GM12874 (cell line): ENCODE results near the gene CR2.

Source experiments
- TF ChIP-seq, protein P1 (sequence below): IDR thresholded peaks from 2 replicates; pipeline ENCODE4 v1.5.1; 2011; ENCODE audit warnings: low read depth, mild to moderate bottlenecking, control low read depth, low read length, moderate library complexity; ENCODE audit not compliant: insufficient read depth

Gene CR2

DNA sequence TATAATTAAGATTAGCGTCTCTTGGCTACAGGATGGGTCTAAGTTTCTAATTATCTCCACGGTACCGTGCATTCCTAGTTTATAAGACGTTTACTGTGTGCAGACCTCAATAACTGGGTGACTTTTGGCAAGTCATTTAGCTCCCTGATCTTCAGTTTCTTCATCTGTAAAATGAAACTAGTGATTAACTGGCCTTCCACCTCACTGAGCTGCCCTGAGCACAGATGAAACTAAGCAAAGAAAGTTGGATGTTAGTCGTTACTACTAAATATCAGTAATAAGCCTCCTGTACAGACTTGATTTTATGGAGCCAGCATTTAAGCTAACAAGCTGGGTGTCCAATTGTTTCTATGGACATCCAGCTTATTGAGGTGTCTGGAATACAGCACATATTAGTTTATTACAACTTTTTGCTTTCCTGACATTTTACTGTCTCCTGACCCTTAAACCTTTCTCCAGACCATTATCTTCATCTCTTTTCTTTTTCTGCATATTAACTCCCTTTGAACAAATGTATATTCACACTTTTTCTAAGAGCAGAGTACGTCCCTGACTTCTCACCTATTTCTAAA is 1.1 kb downstream of the CR2 start:
- TF ChIP-seq, protein P1, sequence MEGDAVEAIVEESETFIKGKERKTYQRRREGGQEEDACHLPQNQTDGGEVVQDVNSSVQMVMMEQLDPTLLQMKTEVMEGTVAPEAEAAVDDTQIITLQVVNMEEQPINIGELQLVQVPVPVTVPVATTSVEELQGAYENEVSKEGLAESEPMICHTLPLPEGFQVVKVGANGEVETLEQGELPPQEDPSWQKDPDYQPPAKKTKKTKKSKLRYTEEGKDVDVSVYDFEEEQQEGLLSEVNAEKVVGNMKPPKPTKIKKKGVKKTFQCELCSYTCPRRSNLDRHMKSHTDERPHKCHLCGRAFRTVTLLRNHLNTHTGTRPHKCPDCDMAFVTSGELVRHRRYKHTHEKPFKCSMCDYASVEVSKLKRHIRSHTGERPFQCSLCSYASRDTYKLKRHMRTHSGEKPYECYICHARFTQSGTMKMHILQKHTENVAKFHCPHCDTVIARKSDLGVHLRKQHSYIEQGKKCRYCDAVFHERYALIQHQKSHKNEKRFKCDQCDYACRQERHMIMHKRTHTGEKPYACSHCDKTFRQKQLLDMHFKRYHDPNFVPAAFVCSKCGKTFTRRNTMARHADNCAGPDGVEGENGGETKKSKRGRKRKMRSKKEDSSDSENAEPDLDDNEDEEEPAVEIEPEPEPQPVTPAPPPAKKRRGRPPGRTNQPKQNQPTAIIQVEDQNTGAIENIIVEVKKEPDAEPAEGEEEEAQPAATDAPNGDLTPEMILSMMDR, result no peak

DNA sequence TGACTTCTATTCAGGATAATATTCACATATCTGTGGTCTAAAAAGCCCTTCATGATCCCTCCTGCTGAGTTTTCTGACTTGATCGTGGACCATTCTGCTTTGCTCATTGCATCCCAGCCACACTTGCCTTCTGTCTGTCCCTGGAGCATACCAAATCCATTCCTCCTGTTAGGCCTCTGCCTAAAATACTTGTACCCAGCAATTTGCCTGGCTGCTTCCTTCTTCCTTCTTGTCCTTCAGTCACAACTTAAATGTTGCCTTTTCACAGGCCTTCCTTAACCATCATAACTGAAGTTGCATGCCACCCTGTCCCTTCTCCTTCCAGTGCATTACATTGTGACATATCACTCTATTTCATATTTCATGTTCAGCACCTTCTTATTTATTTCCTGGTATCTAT is 4.3 kb downstream of the CR2 start:
- TF ChIP-seq, protein P1, result no peak

DNA sequence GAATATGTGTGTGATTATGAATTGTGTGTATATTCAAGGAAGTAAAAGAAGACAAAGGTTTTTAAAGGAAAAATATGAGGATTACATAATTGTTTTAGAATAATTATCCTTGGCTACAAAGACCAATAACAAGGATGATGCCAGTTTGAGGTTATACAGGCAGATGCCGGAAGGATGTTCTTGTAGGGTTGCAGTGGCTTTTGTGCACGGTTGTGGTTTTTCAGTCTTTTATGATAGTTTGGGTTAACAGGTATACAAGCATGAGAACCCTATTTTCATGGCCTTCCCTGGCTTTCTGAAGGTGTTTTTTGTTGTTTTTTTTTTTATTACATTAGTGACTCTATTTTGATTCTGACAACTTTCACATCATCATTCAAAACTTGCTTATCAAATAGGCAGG is 4.9 kb downstream of the CR2 start:
- TF ChIP-seq, protein P1, result no peak

DNA sequence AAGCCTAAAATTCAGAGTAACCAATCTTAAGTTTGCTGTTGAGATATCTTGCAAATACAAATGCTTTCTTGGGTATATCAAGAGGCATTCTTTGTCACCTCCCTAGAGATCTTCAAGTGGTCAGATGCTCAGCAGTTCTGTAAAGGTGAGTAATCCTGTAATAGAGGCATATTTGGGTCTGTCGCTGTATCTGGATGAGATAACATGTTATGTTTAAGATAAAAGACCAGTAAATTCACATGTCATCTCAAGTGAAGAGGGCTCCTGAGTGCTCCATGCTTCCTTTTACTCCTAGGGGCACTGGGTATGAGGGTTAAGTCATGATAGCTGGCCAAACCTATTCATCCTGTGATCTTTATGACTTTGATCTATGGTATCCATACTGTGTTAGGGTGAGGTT is 7.5 kb downstream of the CR2 start:
- TF ChIP-seq, protein P1, result no peak

DNA sequence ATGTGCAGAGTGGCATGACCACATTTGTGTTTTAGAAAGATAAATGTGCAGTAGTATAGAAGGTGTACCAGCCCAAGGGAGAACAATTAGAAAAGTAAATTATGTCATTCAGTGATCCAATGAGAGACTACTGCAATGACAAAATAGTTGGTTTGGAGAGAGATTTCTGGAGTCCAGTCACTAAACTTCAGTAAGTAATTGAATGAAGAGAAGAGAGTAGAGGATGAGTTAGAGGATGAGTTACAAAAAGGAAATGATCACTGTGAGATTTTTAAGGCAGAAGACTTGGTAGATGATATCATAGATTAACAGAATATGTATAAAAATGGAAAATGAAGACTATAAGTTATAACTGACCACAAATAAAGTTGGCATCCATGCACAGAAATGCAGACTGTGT is 8.4 kb downstream of the CR2 start:
- TF ChIP-seq, protein P1, result no peak

DNA sequence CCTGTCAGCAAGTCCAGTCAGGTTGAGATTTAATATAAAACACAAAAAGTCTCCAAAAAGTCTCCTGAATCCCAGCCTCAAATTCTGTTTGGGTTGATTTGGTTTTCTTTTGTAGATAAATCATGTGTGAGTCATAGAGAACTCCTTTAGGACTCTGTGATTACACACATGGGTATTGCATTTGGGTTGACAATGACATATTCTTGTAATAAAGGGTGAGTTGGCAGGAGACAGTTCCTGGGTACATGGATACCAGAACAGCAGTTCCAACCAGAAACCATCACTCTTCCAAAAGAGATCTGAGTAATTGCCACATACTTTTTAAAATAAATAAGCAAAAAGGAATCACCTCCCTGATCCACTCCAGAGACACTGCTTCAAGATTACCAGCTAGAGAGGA is 8.9 kb downstream of the CR2 start:
- TF ChIP-seq, protein P1, result no peak

DNA sequence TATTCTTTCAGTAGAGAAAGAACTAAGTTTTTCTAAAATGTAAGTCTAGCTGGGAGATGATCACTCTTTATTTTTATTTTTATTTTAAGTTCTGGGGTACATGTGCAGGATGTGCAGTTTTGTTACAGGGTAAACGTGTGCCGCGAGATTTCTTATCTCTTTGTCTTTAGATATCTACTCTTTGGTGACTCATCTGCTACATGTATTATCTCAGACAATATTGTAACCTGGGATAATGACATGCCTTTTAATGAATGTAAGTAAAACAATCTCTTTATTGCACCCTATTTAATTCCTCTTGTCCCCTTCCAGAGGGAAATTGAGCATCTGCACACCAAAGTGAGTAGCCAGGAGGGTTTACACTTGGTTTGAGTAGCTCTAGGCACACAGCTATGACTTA is 9.4 kb downstream of the CR2 start:
- TF ChIP-seq, protein P1, result no peak
